Right lobe of liver (tissue), 4 donors: ENCODE measurements around the gene SHISAL2A.

Source experiments
- CTCF ChIP-seq, 4 donors: fragments of 200-600 bp in 3 of 4; fragments of 450-650 bp in 1 of 4; IDR thresholded peaks; one replicate each; pipeline versions ENCODE4 v1.5.1 to v1.8.0; 2016 to 2022; ENCODE audit warnings: antibody characterized with exemption in 4 of 4, mild to moderate bottlenecking in 2 of 4
- POLR2A ChIP-seq: fragments of 450-650 bp; IDR thresholded peaks from one replicate; pipeline ENCODE4 v1.6.1; 2017; ENCODE audit warnings: antibody characterized with exemption, mild to moderate bottlenecking
- donor health status: DM: no; HTN: no; CAD: no.
- donor health status: DM: no; HTN: no; CAD: no.
- donor health status: DM: no; HTN: yes; CAD: no.

DNA sequence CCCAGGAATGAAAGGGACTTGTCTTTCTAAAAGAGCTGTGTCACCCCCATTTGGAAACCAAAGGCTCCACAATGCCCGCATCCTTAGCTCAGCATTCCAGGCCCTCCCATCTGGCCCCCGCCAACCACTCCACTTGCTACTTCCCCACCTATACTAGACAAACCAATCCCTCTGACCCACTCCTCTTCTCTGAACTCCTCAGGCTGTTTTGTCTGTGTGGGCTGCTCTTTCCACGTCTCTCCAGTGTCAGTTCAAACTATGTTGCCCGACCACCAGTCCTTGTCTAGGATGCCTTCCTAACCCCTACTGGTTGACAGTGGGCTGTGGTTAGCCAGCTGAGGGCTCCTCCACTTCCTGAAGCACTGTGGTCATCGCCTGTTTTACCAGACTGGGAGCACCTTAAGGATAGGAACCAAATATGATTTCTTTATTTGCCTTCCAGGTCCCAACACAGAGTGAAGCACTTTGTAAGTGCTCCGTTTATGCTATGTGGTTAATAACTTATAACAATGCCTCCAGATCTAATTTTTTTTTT lies 73.2 kb downstream of the SHISAL2A start:
- no peak for TF ChIP-seq CTCF (IDR thresholded peaks at IDR 0.05)
- TF ChIP-seq POLR2A, result no peak
